Memory B cell (primary cell): ENCODE data around the gene FMN1.

Experiments
- ATAC-seq: fragments of 150-1000 bp; cut with Tn5 transposase; 2 replicates; pipeline ENCODE4 v1.10.0; 2021; ENCODE audit warnings: low read depth, mild to moderate bottlenecking, moderate library complexity
- DNase-seq, 2 donors: peaks; one replicate each; pipeline ENCODE4 v3.0.0; 2022; ENCODE audit warnings: low spot score in 2 of 2
- H3K27ac Mint-ChIP-seq: one replicate; pipeline ENCODE4 v1.8.0; 2022; ENCODE audit warnings: mild to moderate bottlenecking, moderate library complexity, mixed read lengths
- H3K27me3 Mint-ChIP-seq: one replicate; pipeline ENCODE4 v1.8.0; 2022; ENCODE audit warnings: mixed read lengths
- H3K36me3 Mint-ChIP-seq: one replicate; pipeline ENCODE4 v1.8.0; 2022; ENCODE audit warnings: mild to moderate bottlenecking, mixed read lengths
- H3K4me1 Mint-ChIP-seq: one replicate; pipeline ENCODE4 v1.8.0; 2022; ENCODE audit warnings: mixed read lengths
- H3K4me3 Mint-ChIP-seq: one replicate; pipeline ENCODE4 v1.8.0; 2022; ENCODE audit warnings: mild to moderate bottlenecking, moderate library complexity, mixed read lengths
- H3K9me3 Mint-ChIP-seq: one replicate; pipeline ENCODE4 v1.8.0; 2022; ENCODE audit warnings: mixed read lengths

FMN1 gene

GRCh38 chr15:32824777-32825176, 369.7 kb downstream of the FMN1 start:
- H3K36me3 Mint-ChIP-seq, result no peaks in the 10 kb centered on the region
- no peak overlapping the region for H3K4me3 Mint-ChIP-seq
- ATAC-seq (no peak), DNase-seq (no peak)
- no peak overlapping the region for H3K27ac Mint-ChIP-seq
- peaks cover 9% of the 10 kb centered on the region for H3K27me3 Mint-ChIP-seq
- no peaks in the 10 kb centered on the region for H3K9me3 Mint-ChIP-seq
- H3K4me1 Mint-ChIP-seq, result no peaks in the 10 kb centered on the region

GRCh38 chr15:32823750-32824149, 370.8 kb downstream of the FMN1 start:
- ATAC-seq (no peak), DNase-seq (no peak)
- Mint-ChIP-seq H3K4me3 (no peak overlapping the region), H3K36me3 (no peaks in the 10 kb centered on the region), H3K27me3 (peaks cover 9% of the 10 kb centered on the region), H3K9me3 (no peaks in the 10 kb centered on the region), H3K4me1 (no peaks in the 10 kb centered on the region), H3K27ac (no peak overlapping the region)

DNA sequence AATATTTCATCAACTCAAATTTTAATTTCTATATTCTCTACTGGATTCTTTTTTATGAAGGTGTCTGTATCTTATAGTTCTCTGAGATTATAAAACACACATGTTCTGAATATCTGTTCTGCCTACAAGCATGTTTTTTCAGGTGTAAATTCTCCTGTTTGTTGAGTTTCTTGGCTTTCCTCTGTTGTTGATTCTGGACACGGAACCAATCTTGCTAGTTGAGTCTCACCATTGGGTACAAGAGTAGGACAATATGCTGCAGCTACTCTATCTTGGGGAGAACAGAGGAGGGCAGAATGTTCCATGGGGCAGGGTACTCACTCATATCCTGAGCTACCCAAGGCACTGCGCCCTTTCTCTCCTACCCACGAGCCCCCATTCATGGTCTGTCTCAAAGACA, 371.8 kb downstream of the FMN1 start:
- Mint-ChIP-seq H3K27me3 (peaks cover 9% of the 10 kb centered on the region), H3K9me3 (no peaks in the 10 kb centered on the region), H3K4me1 (no peaks in the 10 kb centered on the region), H3K27ac (no peak overlapping the region), H3K36me3 (no peaks in the 10 kb centered on the region), H3K4me3 (no peak overlapping the region)
- ATAC-seq (no peak), DNase-seq (no peak)

GRCh38 chr15:32819448-32819847, 375.1 kb downstream of the FMN1 start:
- DNase-seq (no peak), ATAC-seq (no peak)
- no peak overlapping the region for H3K4me3 Mint-ChIP-seq
- no peaks in the 10 kb centered on the region for H3K9me3 Mint-ChIP-seq
- no peaks in the 10 kb centered on the region for H3K36me3 Mint-ChIP-seq
- no peak overlapping the region for H3K27ac Mint-ChIP-seq
- no peaks in the 10 kb centered on the region for H3K4me1 Mint-ChIP-seq
- peaks cover 3% of the 10 kb centered on the region for H3K27me3 Mint-ChIP-seq

- H3K4me1 Mint-ChIP-seq, result no peaks in the 10 kb centered on the region
- ATAC-seq, result no peak
- peaks cover 3% of the 10 kb centered on the region for H3K27me3 Mint-ChIP-seq
- no peaks in the 10 kb centered on the region for H3K36me3 Mint-ChIP-seq
- no peak overlapping the region for H3K27ac Mint-ChIP-seq
- DNase-seq, result no peak
- no peak overlapping the region for H3K4me3 Mint-ChIP-seq
- no peaks in the 10 kb centered on the region for H3K9me3 Mint-ChIP-seq
Measured at GRCh38 chr15:32818758-32819447, 375.6 kb downstream of the FMN1 start.

- ATAC-seq (no peak), DNase-seq (no peak)
- no peaks in the 10 kb centered on the region for H3K9me3 Mint-ChIP-seq
Measured at GRCh38 chr15:32817577-32817976, 376.9 kb downstream of the FMN1 start.

GRCh38 chr15:32807331-32807730, 387.2 kb downstream of the FMN1 start:
- H3K4me3 Mint-ChIP-seq, result no peak overlapping the region
- no peaks in the 10 kb centered on the region for H3K4me1 Mint-ChIP-seq
- peaks cover 5% of the 10 kb centered on the region for H3K36me3 Mint-ChIP-seq
- H3K9me3 Mint-ChIP-seq, result peaks cover 9% of the 10 kb centered on the region
- DNase-seq (no peak), ATAC-seq (no peak)
- H3K27me3 Mint-ChIP-seq, result peaks cover 24% of the 10 kb centered on the region
- no peak overlapping the region for H3K27ac Mint-ChIP-seq

More at GRCh38 chr15:32817577-32817976, 376.9 kb downstream of the FMN1 start:
- Mint-ChIP-seq H3K36me3 (no peaks in the 10 kb centered on the region), H3K4me1 (no peaks in the 10 kb centered on the region), H3K27me3 (peaks cover 3% of the 10 kb centered on the region), H3K27ac (no peak overlapping the region), H3K4me3 (no peak overlapping the region)

GRCh38 chr15:32803631-32804030, 390.9 kb downstream of the FMN1 start:
- Mint-ChIP-seq H3K4me1 (no peaks in the 10 kb centered on the region), H3K4me3 (no peak overlapping the region), H3K27me3 (peaks cover 23% of the 10 kb centered on the region), H3K27ac (no peak overlapping the region), H3K36me3 (peaks cover 5% of the 10 kb centered on the region), H3K9me3 (peaks cover 9% of the 10 kb centered on the region)
- no peak for ATAC-seq
- DNase-seq, result no peak

DNA sequence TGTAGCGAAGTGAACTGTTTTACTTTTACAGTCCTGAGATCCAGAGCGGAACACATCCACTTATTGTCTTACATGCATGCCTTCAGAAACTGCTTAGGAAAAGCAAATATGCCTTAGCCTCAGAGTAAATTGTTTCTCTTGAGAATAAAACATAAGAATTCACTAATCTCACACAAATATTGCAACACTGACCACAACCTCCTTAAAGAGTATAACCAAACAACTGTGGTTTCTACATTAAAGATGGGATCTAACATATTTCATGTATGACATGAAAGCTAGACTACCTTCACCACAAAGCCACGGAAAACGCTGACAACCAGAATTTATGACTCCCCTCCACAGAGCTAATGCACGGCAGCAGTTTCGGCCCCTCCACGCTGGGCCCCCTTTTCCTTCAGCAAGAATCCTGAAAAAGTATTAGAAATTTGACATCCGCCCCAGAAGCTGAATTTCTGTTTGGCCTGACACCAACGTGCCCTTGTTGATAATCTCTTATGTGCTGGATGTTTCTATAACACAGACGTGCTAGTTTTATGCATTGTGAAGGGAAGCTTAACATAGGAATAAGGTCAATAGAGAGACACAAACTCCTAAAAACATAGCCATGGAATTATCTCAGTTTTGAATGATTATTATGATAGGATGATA, 392.1 kb downstream of the FMN1 start:
- Mint-ChIP-seq H3K27ac (no peak overlapping the region), H3K9me3 (peaks cover 9% of the 10 kb centered on the region), H3K4me3 (no peak overlapping the region), H3K4me1 (no peaks in the 10 kb centered on the region), H3K36me3 (peaks cover 5% of the 10 kb centered on the region), H3K27me3 (peaks cover 21% of the 10 kb centered on the region)
- no peak for ATAC-seq
- no peak for DNase-seq

DNA sequence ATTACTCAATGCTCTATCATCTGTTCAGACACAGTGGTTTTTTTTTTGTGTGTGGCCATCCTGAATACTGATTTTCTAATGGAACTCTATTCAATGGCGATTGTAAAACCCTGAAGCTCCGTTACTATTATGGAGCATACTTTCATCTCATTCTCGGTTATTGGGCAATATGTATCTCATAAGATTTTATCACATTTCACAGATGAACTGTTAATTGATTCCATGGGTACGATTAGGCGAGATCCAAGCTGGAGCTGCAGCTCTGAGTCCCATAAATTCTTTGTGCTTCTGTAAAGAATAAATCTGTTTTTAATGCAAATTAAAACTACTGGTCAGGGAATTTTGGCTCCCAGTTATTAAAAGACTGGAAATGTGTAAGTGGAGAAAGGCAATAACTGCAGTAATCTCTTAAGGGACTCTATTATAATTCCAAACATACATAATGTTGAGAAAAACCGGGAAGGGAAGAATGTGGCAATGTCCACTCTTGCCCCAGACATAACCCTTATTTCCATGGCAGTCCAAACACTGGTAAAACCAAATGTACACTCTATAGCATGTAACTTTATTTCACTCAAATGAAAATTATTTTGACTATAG, 394.5 kb downstream of the FMN1 start:
- H3K27ac Mint-ChIP-seq, result no peak overlapping the region
- ATAC-seq (no peak), DNase-seq (no peak)
- H3K4me3 Mint-ChIP-seq, result no peak overlapping the region
- H3K4me1 Mint-ChIP-seq, result no peaks in the 10 kb centered on the region
- H3K9me3 Mint-ChIP-seq, result peaks cover 8% of the 10 kb centered on the region
- H3K36me3 Mint-ChIP-seq, result peaks cover 5% of the 10 kb centered on the region
- peaks cover 16% of the 10 kb centered on the region for H3K27me3 Mint-ChIP-seq

GRCh38 chr15:32796856-32797255, 397.7 kb downstream of the FMN1 start:
- DNase-seq, result no peak
- no peaks in the 10 kb centered on the region for H3K9me3 Mint-ChIP-seq
- H3K4me3 Mint-ChIP-seq, result no peak overlapping the region
- peaks cover 3% of the 10 kb centered on the region for H3K27me3 Mint-ChIP-seq
- ATAC-seq, result no peak
- H3K4me1 Mint-ChIP-seq, result no peaks in the 10 kb centered on the region
- H3K27ac Mint-ChIP-seq, result no peak overlapping the region
- H3K36me3 Mint-ChIP-seq, result no peaks in the 10 kb centered on the region

- ATAC-seq, result no peak
- Mint-ChIP-seq H3K9me3 (no peaks in the 10 kb centered on the region), H3K27me3 (peaks cover 5% of the 10 kb centered on the region), H3K36me3 (no peaks in the 10 kb centered on the region), H3K4me3 (no peak overlapping the region), H3K27ac (no peak overlapping the region), H3K4me1 (no peaks in the 10 kb centered on the region)
- no peak for DNase-seq
Measured at GRCh38 chr15:32794973-32795372, 399.5 kb downstream of the FMN1 start.

- Mint-ChIP-seq H3K9me3 (no peaks in the 10 kb centered on the region), H3K36me3 (no peaks in the 10 kb centered on the region), H3K27ac (no peak overlapping the region), H3K4me3 (no peak overlapping the region), H3K4me1 (no peaks in the 10 kb centered on the region), H3K27me3 (peaks cover 5% of the 10 kb centered on the region)
- no peak for DNase-seq
- ATAC-seq, result no peak
Measured at GRCh38 chr15:32792436-32792835, 402.1 kb downstream of the FMN1 start.

DNA sequence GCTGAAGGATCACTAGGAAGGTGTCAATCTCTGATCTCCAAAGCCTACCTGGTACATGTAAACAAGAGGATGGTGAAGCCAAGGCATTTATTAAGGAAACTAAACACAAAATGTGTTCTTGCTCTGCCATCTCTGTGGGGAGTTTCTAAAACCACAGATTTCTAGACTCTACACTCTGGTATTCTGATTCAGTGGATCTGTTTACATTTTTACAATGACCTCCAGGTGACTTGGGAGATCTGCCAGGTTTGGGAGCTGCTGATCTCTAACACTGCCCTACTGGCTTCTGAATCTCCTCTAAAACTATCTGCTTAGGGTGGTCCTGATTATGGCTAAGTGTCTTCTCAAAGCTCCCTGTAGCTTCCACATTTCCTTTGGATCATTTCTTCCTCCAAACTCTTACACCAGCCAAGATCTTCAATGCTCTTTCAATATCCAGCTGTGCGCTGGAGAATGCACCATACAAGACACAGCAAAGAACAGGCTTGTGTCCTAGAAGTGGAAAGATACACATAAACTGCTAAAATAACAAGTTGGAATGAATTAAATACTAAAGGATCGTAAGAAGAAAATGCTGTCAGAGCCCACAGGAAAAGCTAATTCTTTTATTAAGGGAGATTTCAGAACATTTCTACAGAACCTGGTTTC, 404.0 kb downstream of the FMN1 start:
- Mint-ChIP-seq H3K9me3 (no peaks in the 10 kb centered on the region), H3K4me1 (no peaks in the 10 kb centered on the region), H3K27me3 (peaks cover 7% of the 10 kb centered on the region), H3K27ac (no peak overlapping the region), H3K4me3 (no peak overlapping the region), H3K36me3 (no peaks in the 10 kb centered on the region)
- DNase-seq, result no peak
- no peak for ATAC-seq
